IMR-90 (cell line): ENCODE data around the gene CLOCK. TPM values are rescaled to one million over a fixed set of nuclear protein-coding genes. Genes with fewer than 3 reads are reported as not detected.

Source experiments
- ATAC-seq: fragments of 200-7000 bp; cut with Tn5 transposase; 2 replicates; pipeline ENCODE4 v1.9.1; 2020; ENCODE audit warnings: low read depth, mild to moderate bottlenecking, moderate library complexity
- BruUV-seq: library from RNA; stranded (reverse); fragments of 400-500 nt; replicated peaks from 2 replicates; lab custom pipeline; 2021; lab: Mats Ljungman, UMichigan
- CTCF ChIA-PET: fragments of 300-600 bp; formaldehyde crosslinking; extraction: SDS; loops from one replicate; lab custom pipeline; 2021; ENCODE audit warnings: antibody characterized with exemption; lab: Yijun Ruan, JAX
- POLR2A ChIA-PET: fragments of 300-600 bp; sonication (Branson Sonifier 250); formaldehyde crosslinking; loops from one replicate; lab custom pipeline; 2022; ENCODE audit warnings: antibody characterized with exemption; ENCODE audit not compliant: unreplicated experiment; lab: Charles Lee
- DNase-seq: peaks from one replicate; pipeline ENCODE4 v3.0.0; 2013
- H2AFZ ChIP-seq: replicated peaks from 2 replicates; pipeline ENCODE3; 2013; ENCODE audit warnings: low read length, mild to moderate bottlenecking; ENCODE audit not compliant: poor library complexity
- H2AK5ac ChIP-seq: 2 replicates; pipeline ENCODE4 v1.6.1; 2013; ENCODE audit warnings: low read depth, low read length, inconsistent platforms
- H2AK9ac ChIP-seq: replicated peaks from 2 replicates; pipeline ENCODE3; 2013; ENCODE audit warnings: mild to moderate bottlenecking, low read depth, low read length, moderate library complexity; ENCODE audit not compliant: poor library complexity
- H2BK120ac ChIP-seq: 2 replicates; pipeline ENCODE4 v1.6.1; 2013; ENCODE audit warnings: low read depth, low read length, inconsistent platforms
- H2BK15ac ChIP-seq: 3 replicates; pipeline ENCODE4 v1.6.1; 2013; ENCODE audit warnings: low read depth, low read length, inconsistent platforms
- H2BK20ac ChIP-seq: 2 replicates; pipeline ENCODE4 v1.6.1; 2013; ENCODE audit warnings: low read depth, mild to moderate bottlenecking, inconsistent platforms, low read length, moderate library complexity
- H2BK5ac ChIP-seq: 2 replicates; pipeline ENCODE4 v1.6.1; 2013; ENCODE audit warnings: mild to moderate bottlenecking, low read depth, low read length, inconsistent platforms; ENCODE audit not compliant: poor library complexity, severe bottlenecking
- H3K14ac ChIP-seq: replicated peaks from 2 replicates; pipeline ENCODE4 v1.6.1; 2013; ENCODE audit warnings: low read depth, low read length, inconsistent platforms
- H3K18ac ChIP-seq: 2 replicates; pipeline ENCODE4 v1.6.1; 2013; ENCODE audit warnings: low read depth, low read length, control low read depth
- H3K23ac ChIP-seq: 2 replicates; pipeline ENCODE4 v1.6.1; 2013; ENCODE audit warnings: low read depth, low read length, inconsistent platforms
- H3K27ac ChIP-seq: 2 replicates; pipeline ENCODE4 v1.5.1; 2013; ENCODE audit warnings: mild to moderate bottlenecking, control low read depth, low read length; ENCODE audit not compliant: insufficient read depth
- H3K27me3 ChIP-seq: 2 replicates; pipeline ENCODE4 v1.6.1; 2013; ENCODE audit warnings: low read length; ENCODE audit not compliant: control insufficient read depth, insufficient read depth
- H3K36me3 ChIP-seq: 2 replicates; pipeline ENCODE4 v1.6.1; 2013; ENCODE audit warnings: low read length, mixed read lengths; ENCODE audit not compliant: control insufficient read depth, insufficient read depth
- H3K4ac ChIP-seq: 2 replicates; pipeline ENCODE4 v1.6.1; 2013; ENCODE audit warnings: low read depth, low read length, inconsistent platforms
- H3K4me1 ChIP-seq: 2 replicates; pipeline ENCODE4 v1.6.1; 2013; ENCODE audit warnings: low read length, mixed read lengths; ENCODE audit not compliant: control insufficient read depth, insufficient read depth
- H3K4me2 ChIP-seq: 2 replicates; pipeline ENCODE4 v1.6.1; 2013; ENCODE audit warnings: low read depth, mild to moderate bottlenecking, control low read depth, low read length, moderate library complexity
- H3K4me3 ChIP-seq: 2 replicates; pipeline ENCODE4 v1.5.1; 2013; ENCODE audit warnings: low read depth, mild to moderate bottlenecking, control low read depth, low read length, moderate library complexity; ENCODE audit not compliant: insufficient read depth
- H3K56ac ChIP-seq: 2 replicates; pipeline ENCODE4 v1.6.1; 2013; ENCODE audit warnings: low read length, inconsistent platforms; ENCODE audit not compliant: insufficient read depth; ENCODE audit errors: extremely low read depth
- H3K79me1 ChIP-seq, 2 experiments: 2 replicates each; pipeline ENCODE4 v1.6.1; 2013; ENCODE audit warnings: low read length in 2 of 2, inconsistent platforms in 1 of 2, low read depth in 1 of 2
- H3K9ac ChIP-seq: 2 replicates; pipeline ENCODE4 v1.6.1; 2013; ENCODE audit warnings: low read depth, low read length, control low read depth
- H3K9me1 ChIP-seq: 2 replicates; pipeline ENCODE4 v1.6.1; 2013; ENCODE audit warnings: low read length, inconsistent platforms; ENCODE audit not compliant: insufficient read depth
- H3K9me3 ChIP-seq: 2 replicates; pipeline ENCODE4 v1.6.1; 2013; ENCODE audit warnings: low read length; ENCODE audit not compliant: control insufficient read depth, insufficient read depth
- H4K20me1 ChIP-seq: 2 replicates; pipeline ENCODE4 v1.6.1; 2013; ENCODE audit warnings: low read length, inconsistent platforms; ENCODE audit not compliant: insufficient read depth
- H4K5ac ChIP-seq: 2 replicates; pipeline ENCODE4 v1.6.1; 2013; ENCODE audit warnings: mild to moderate bottlenecking, low read depth, low read length, control low read depth
- H4K8ac ChIP-seq, 2 experiments: 2 replicates each; pipeline ENCODE4 v1.6.1; 2013; ENCODE audit warnings: low read depth in 2 of 2, low read length in 2 of 2, control low read depth in 1 of 2, inconsistent platforms in 1 of 2
- H4K91ac ChIP-seq: 2 replicates; pipeline ENCODE4 v1.6.1; 2013; ENCODE audit warnings: low read depth, low read length, inconsistent platforms; ENCODE audit not compliant: insufficient read depth
- BHLHE40 ChIP-seq: fragments of 150-350 bp; IDR thresholded peaks from 2 replicates; pipeline ENCODE4 v1.6.1; 2016; ENCODE audit warnings: mild to moderate bottlenecking, low read depth, low read length
- CEBPB ChIP-seq: IDR thresholded peaks from 2 replicates; pipeline ENCODE4 v1.6.1; 2012; ENCODE audit warnings: low read depth, low read length, improper control_type of control experiment
- FOS ChIP-seq: fragments of 150-350 bp; IDR thresholded peaks from 2 replicates; pipeline ENCODE4 v1.6.1; 2016; ENCODE audit warnings: low read depth, low read length
- MXI1 ChIP-seq: IDR thresholded peaks from 2 replicates; pipeline ENCODE4 v1.6.1; 2012; ENCODE audit warnings: low read depth, mild to moderate bottlenecking, low read length, moderate library complexity, borderline replicate concordance
- NFE2L2 ChIP-seq: fragments of 150-350 bp; IDR thresholded peaks from 2 replicates; pipeline ENCODE4 v1.6.1; 2016; ENCODE audit warnings: low read depth, mild to moderate bottlenecking, low read length
- POLR2A ChIP-seq: IDR thresholded peaks from 2 replicates; pipeline ENCODE4 v1.6.1; 2012; ENCODE audit warnings: mild to moderate bottlenecking, low read depth, low read length
- RCOR1 ChIP-seq: IDR thresholded peaks from 2 replicates; pipeline ENCODE4 v1.6.1; 2012; ENCODE audit warnings: mild to moderate bottlenecking, low read length, improper control_type of control experiment; ENCODE audit not compliant: insufficient replicate concordance
- WGBS, 2 experiments: methylation state at CpG; one replicate each; pipeline versions ENCODE4 v1.1.5 to v1.1.7; 2013; ENCODE audit warnings: missing lambda C conversion rate in 2 of 2; ENCODE audit not compliant: insufficient read length in 1 of 2; ENCODE audit errors: extremely low coverage in 2 of 2; 5-methylcytosine and 5-hydroxymethylcytosine counted together
- dilution Hi-C: fragments of 300-500 bp; cut with HindIII; formaldehyde crosslinking; loops from one replicate; pipeline ENCODE4 v1.14.3; 2018; ENCODE audit warnings: low sequenced_read_pairs; ENCODE audit not compliant: unreplicated experiment
- in situ Hi-C: fragments of 300-500 bp; cut with MboI; formaldehyde crosslinking; loops from 3 replicates; pipeline ENCODE4 v1.14.3; 2019; ENCODE audit warnings: low sequenced_read_pairs, inconsistent platforms, mixed read lengths
- intact Hi-C: fragments of 100-400 bp; cut with micrococcal nuclease; formaldehyde crosslinking; loops from 2 replicates; pipeline ENCODE4 v1.10.0; 2022
- polyA plus RNA-seq, 3 experiments: library from polyadenylated mRNA; depleted of rRNA; stranded (reverse); fragments of >200 nt; gene quantifications; 2 replicates each; pipeline ENCODE4 v1.2.3, GENCODE V29; 2012; ENCODE audit warnings: low replicate concordance in 1 of 3
- total RNA-seq: library from RNA; depleted of rRNA; stranded (reverse); fragments of >200 nt; gene quantifications from 2 replicates; pipeline ENCODE4 v1.2.3, GENCODE V29; 2012

CLOCK gene
- total and polyA plus RNA-seq, 2 of the 4 experiments (the other 2 are of a cell fraction), result 7.3 to 53.4 TPM

- Histone ChIP-seq H3K14ac (no peak overlapping the region), H3K4me3 (no peak overlapping the region), H2AFZ (no peak overlapping the region), H4K91ac (no peak overlapping the region), H2BK20ac (no peak overlapping the region), H3K9me1 (peaks cover 3% of the 10 kb centered on the region), H3K27me3 (no peaks in the 10 kb centered on the region), H2BK15ac (no peak overlapping the region), H2AK5ac (no peak overlapping the region), H2BK120ac (no peak overlapping the region), H3K36me3 (peaks cover 3% of the 10 kb centered on the region; the same call in 1 of the 2 replicates), H3K56ac (no peak overlapping the region), H4K20me1 (no peaks in the 10 kb centered on the region), H2BK5ac (peak overlapping the region; percentile 81), H4K5ac (no peak overlapping the region), H3K18ac (no peak overlapping the region), H3K9me3 (no peaks in the 10 kb centered on the region), H3K4me1 (peaks cover 2% of the 10 kb centered on the region), H2AK9ac (no peak overlapping the region), H3K79me1 (peaks cover 25 to 53% of the 10 kb centered on the region in 2 experiments), H3K4me2 (peak overlapping the region; percentile 44; the same call in 1 of the 2 replicates), H3K4ac (no peak overlapping the region), H3K9ac (no peak overlapping the region), H3K23ac (no peak overlapping the region), H4K8ac (no peak overlapping the region), H3K27ac (no peak overlapping the region)
- DNase-seq, result peak; percentile 84
- TF ChIP-seq POLR2A (no peak), CEBPB (no peak), NFE2L2 (no peak), BHLHE40 (peak; percentile 75; the same call in 1 of the 2 replicates), MXI1 (no peak), FOS (peak; percentile 97), RCOR1 (no peak)
- POLR2A ChIA-PET, result interaction anchor here (0.7 kb wide), 1 partner anchor 45 kb away, joined by 3 read pairs; no protein-coding TSS in a partner anchor
- CTCF ChIA-PET, result interaction anchor here (0.8 to 1.4 kb wide), 2 partner anchors 17 to 26 kb away, joined by 3 read pairs; no protein-coding TSS in a partner anchor
- in situ Hi-C loops (no loop called here), dilution Hi-C loops (no loop called here), intact Hi-C loops (no loop called here)
- BruUV-seq, result no TSS peak
- ATAC-seq, result peak; percentile 94
- WGBS, 2 experiments, result no CpG with 5 or more reads among the region's 2 CpGs
These were observed 43.5 kb downstream of the CLOCK start for GRCh38 chr4:55503169-55503568.
